Upper lobe of left lung (tissue), 6 donors: ENCODE measurements around the gene TOMM6. TPM values are rescaled to one million over a fixed set of nuclear protein-coding genes. Genes with fewer than 3 reads are reported as not detected.

Experiments
- ATAC-seq, 2 donors: fragments of 200-7000 bp; cut with Tn5 transposase; one replicate each; pipeline ENCODE4 v1.9.1; 2022; ENCODE audit warnings: mild to moderate bottlenecking in 2 of 2, moderate library complexity in 2 of 2; ENCODE audit not compliant: low FRiP score in 2 of 2
- DNase-seq, 2 donors: peaks; one replicate each; pipeline ENCODE4 v3.0.0-alpha.2; 2019 to 2020
- H3K27ac ChIP-seq, 4 donors: fragments of 200-600 bp; sonication (generic); one replicate each; pipeline ENCODE4 v1.5.1; 2016 to 2019
- H3K27me3 ChIP-seq, 4 donors: fragments of 200-600 bp; sonication (generic); one replicate each; pipeline ENCODE4 v1.5.1; 2017 to 2019
- H3K36me3 ChIP-seq, 4 donors: fragments of 200-600 bp; sonication (generic); one replicate each; pipeline ENCODE4 v1.5.1; 2016 to 2019
- H3K4me1 ChIP-seq, 4 donors: fragments of 200-600 bp; sonication (generic); one replicate each; pipeline ENCODE4 v1.5.1; 2018 to 2019
- H3K4me3 ChIP-seq, 4 donors: fragments of 200-600 bp; sonication (generic); one replicate each; pipeline ENCODE4 v1.5.1; 2017 to 2019; ENCODE audit warnings: mild to moderate bottlenecking in 2 of 4, moderate library complexity in 1 of 4
- H3K9me3 ChIP-seq, 4 donors: fragments of 200-600 bp; sonication (generic); one replicate each; pipeline ENCODE4 v1.5.1; 2018 to 2019
- CTCF ChIP-seq, 6 experiments: fragments of 450-650 bp in 4 of 6; fragments of 200-600 bp in 2 of 6; sonication (generic) in 2 of 6; IDR thresholded peaks; one replicate each; pipeline ENCODE4 v1.5.1; 2016 to 2019; ENCODE audit warnings: antibody characterized with exemption in 6 of 6
- EP300 ChIP-seq, 4 donors: sonication (generic); formaldehyde crosslinking; IDR thresholded peaks; one replicate each; pipeline ENCODE4 v1.5.1; 2017; ENCODE audit warnings: antibody characterized with exemption in 4 of 4, control low read depth in 2 of 4
- POLR2A ChIP-seq, 4 donors: fragments of 450-650 bp; IDR thresholded peaks; one replicate each; pipeline ENCODE4 v1.5.1; 2016 to 2017; ENCODE audit warnings: antibody characterized with exemption in 4 of 4, mild to moderate bottlenecking in 2 of 4
- POLR2AphosphoS5 ChIP-seq, 2 donors: sonication (generic); formaldehyde crosslinking; IDR thresholded peaks; one replicate each; pipeline ENCODE4 v1.5.1; 2017; ENCODE audit warnings: antibody characterized with exemption in 2 of 2
- WGBS, 2 donors: methylation state at CpG; one replicate each; pipeline ENCODE4 v1.1.5; 2017 to 2018; 5-methylcytosine and 5-hydroxymethylcytosine counted together
- total RNA-seq, 6 donors: library from RNA; depleted of rRNA in 4 of 6; stranded (reverse); fragments of >200 nt in 4 of 6; gene quantifications; one replicate each; pipeline versions ENCODE4 v1.1.0 to v1.2.1, GENCODE V29; 2016 to 2021
- donor health status: DM: no; HTN: no; CAD: no; lungs with moderate emphysema.
- donor health status: DM: no; HTN: yes; CAD: no; lungs with severe emphysema.

The TOMM6 gene
- total RNA-seq, 6 donors from 2014 or later: 7.3 to 169 (median 96.9) TPM

- Histone ChIP-seq H3K4me1 (peaks cover 12 to 23% (median 20%) of the 10 kb centered on the region in 4 donors), H3K4me3 (no peak overlapping the region), H3K27me3 (no peaks in the 10 kb centered on the region), H3K36me3 (peaks cover 5 to 57% (median 27%) of the 10 kb centered on the region in 4 donors), H3K27ac (no peak overlapping the region), H3K9me3 (no peaks in the 10 kb centered on the region)
- DNase-seq (no peak), ATAC-seq (no peak)
- 87 to 89% methylated on average over 4 of the region's 4 CpGs for WGBS, 2 donors
- TF ChIP-seq POLR2AphosphoS5 (IDR thresholded peaks at IDR 0.05): no peak
- TF ChIP-seq POLR2A (IDR thresholded peaks at IDR 0.05): no peak
- no peak for TF ChIP-seq EP300 (IDR thresholded peaks at IDR 0.05)
- no peak for TF ChIP-seq CTCF (IDR thresholded peaks at IDR 0.05)
Observed at GRCh38 chr6:41791984-41792383, 4.5 kb downstream of the TOMM6 start.

- TF ChIP-seq POLR2AphosphoS5 (IDR thresholded peaks at IDR 0.05) (no peak), EP300 (IDR thresholded peaks at IDR 0.05) (no peak), POLR2A (IDR thresholded peaks at IDR 0.05) (no peak), CTCF (IDR thresholded peaks at IDR 0.05) (no peak)
- no peak for DNase-seq
- H3K36me3 ChIP-seq: peaks cover 0 to 48% (median 14%) of the 10 kb centered on the region in 4 donors
- WGBS, 2 donors: 93 to 96% methylated on average over 2 of the region's 2 CpGs
- no peaks in the 10 kb centered on the region for H3K9me3 ChIP-seq
- H3K27ac ChIP-seq: no peak overlapping the region
- H3K4me1 ChIP-seq: peaks cover 0 to 10% (median 0%) of the 10 kb centered on the region in 4 donors
- H3K27me3 ChIP-seq: no peaks in the 10 kb centered on the region
- ATAC-seq: no peak
- no peak overlapping the region for H3K4me3 ChIP-seq
Observed at GRCh38 chr6:41796474-41796873, 9.0 kb downstream of the TOMM6 start.

- no peak for TF ChIP-seq POLR2A (IDR thresholded peaks at IDR 0.05)
- no peak for TF ChIP-seq EP300 (IDR thresholded peaks at IDR 0.05)
- TF ChIP-seq POLR2AphosphoS5 (IDR thresholded peaks at IDR 0.05): no peak
- no peak for TF ChIP-seq CTCF (IDR thresholded peaks at IDR 0.05)
- H3K27ac ChIP-seq: no peak overlapping the region
- no peak overlapping the region for H3K4me3 ChIP-seq
- ATAC-seq (no peak), DNase-seq (no peak)
- peaks cover 0 to 2% (median 0%) of the 10 kb centered on the region in 4 donors for H3K4me1 ChIP-seq
- H3K36me3 ChIP-seq: peaks cover 0 to 38% (median 7%) of the 10 kb centered on the region in 4 donors
- H3K9me3 ChIP-seq: no peaks in the 10 kb centered on the region
- 95 to 97% methylated on average over 7 of the region's 7 CpGs for WGBS, 2 donors
- no peaks in the 10 kb centered on the region for H3K27me3 ChIP-seq
Observed at GRCh38 chr6:41798901-41799558, 11.5 kb downstream of the TOMM6 start.

GRCh38 chr6:41799559-41799911, 12.0 kb downstream of the TOMM6 start:
- H3K9me3 ChIP-seq: no peaks in the 10 kb centered on the region
- ATAC-seq: no peak
- no peak overlapping the region for H3K27ac ChIP-seq
- H3K4me1 ChIP-seq: no peaks in the 10 kb centered on the region
- WGBS, 2 donors: 83 to 86% methylated on average over 2 of the region's 2 CpGs
- H3K27me3 ChIP-seq: no peaks in the 10 kb centered on the region
- TF ChIP-seq CTCF (IDR thresholded peaks at IDR 0.05): no peak
- TF ChIP-seq EP300 (IDR thresholded peaks at IDR 0.05): no peak
- TF ChIP-seq POLR2AphosphoS5 (IDR thresholded peaks at IDR 0.05): no peak
- no peak for TF ChIP-seq POLR2A (IDR thresholded peaks at IDR 0.05)
- H3K4me3 ChIP-seq: no peak overlapping the region
- DNase-seq: no peak
- peaks cover 0 to 34% (median 6%) of the 10 kb centered on the region in 4 donors for H3K36me3 ChIP-seq

GRCh38 chr6:41801380-41801779, 13.9 kb downstream of the TOMM6 start:
- no peaks in the 10 kb centered on the region for H3K27me3 ChIP-seq
- WGBS, 2 donors: 78 to 93% methylated on average over 2 of the region's 2 CpGs
- H3K27ac ChIP-seq: no peak overlapping the region
- H3K4me1 ChIP-seq: no peaks in the 10 kb centered on the region
- H3K36me3 ChIP-seq: peaks cover 0 to 29% (median 12%) of the 10 kb centered on the region in 4 donors
- ATAC-seq (no peak), DNase-seq (no peak)
- H3K4me3 ChIP-seq: no peak overlapping the region
- no peaks in the 10 kb centered on the region for H3K9me3 ChIP-seq
- TF ChIP-seq CTCF (IDR thresholded peaks at IDR 0.05) (peak in 2 of 6 experiments; percentile 18 to 30), POLR2A (IDR thresholded peaks at IDR 0.05) (no peak)
